ENCODE results near the gene SH3RF3.

- TF ChIP-seq YY1 (IDR thresholded peaks at IDR 0.05; ENCODE audit: extremely low read depth, insufficient replicate concordance, low read depth, low read length), result no peak
- no peak for TF ChIP-seq CTCF (IDR thresholded peaks at IDR 0.05 in 2 of 3, conservative IDR thresholded peaks at IDR 0.05 in 1 of 3; ENCODE audit: borderline replicate concordance in 1 of 3, insufficient read depth in 1 of 3, low read depth in 2 of 3, low read length in 2 of 3)
- no peak for TF ChIP-seq POLR2A (IDR thresholded peaks at IDR 0.05; ENCODE audit: borderline replicate concordance, extremely low read depth, insufficient read depth, insufficient read length)
- no peak for TF ChIP-seq EZH2 (IDR thresholded peaks at IDR 0.05)
- TF ChIP-seq MAX (IDR thresholded peaks at IDR 0.05), result no peak
- TF ChIP-seq SP1 (IDR thresholded peaks at IDR 0.05; ENCODE audit: low read depth), result no peak
- no peak for TF ChIP-seq ZBTB33 (IDR thresholded peaks at IDR 0.05; ENCODE audit: extremely low read depth, insufficient replicate concordance, low read length)
- TF ChIP-seq SRF (IDR thresholded peaks at IDR 0.05; ENCODE audit: low read depth), result no peak
- TF ChIP-seq, protein P1, sequence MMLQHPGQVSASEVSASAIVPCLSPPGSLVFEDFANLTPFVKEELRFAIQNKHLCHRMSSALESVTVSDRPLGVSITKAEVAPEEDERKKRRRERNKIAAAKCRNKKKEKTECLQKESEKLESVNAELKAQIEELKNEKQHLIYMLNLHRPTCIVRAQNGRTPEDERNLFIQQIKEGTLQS (IDR thresholded peaks at IDR 0.05), result no peak
- TF ChIP-seq SIN3A (IDR thresholded peaks at IDR 0.05; ENCODE audit: low read depth), result no peak
- no peak for TF ChIP-seq JUND (IDR thresholded peaks at IDR 0.05)
These were observed 7.5 kb downstream of the SH3RF3 start for GRCh38 chr2:109136542-109136941.

Measured in HCT116 (cell line).